Endodermal cell (in vitro differentiated cells): ENCODE data around the gene KIF20B. TPM values are rescaled to one million over a fixed set of nuclear protein-coding genes. Genes with fewer than 3 reads are reported as not detected.

ENCODE experiments used
- DNase-seq: peaks from one replicate; pipeline ENCODE4 v3.0.0-alpha.2; 2017
- H3K27ac ChIP-seq: 2 replicates; pipeline ENCODE4 v1.5.1; 2013; ENCODE audit warnings: mild to moderate bottlenecking, low read depth, low read length, moderate library complexity
- H3K27me3 ChIP-seq: 2 replicates; pipeline ENCODE4 v1.6.1; 2013; ENCODE audit warnings: mild to moderate bottlenecking, low read length, moderate library complexity; ENCODE audit not compliant: insufficient read depth, control insufficient read depth, poor library complexity, severe bottlenecking
- H3K36me3 ChIP-seq: 2 replicates; pipeline ENCODE4 v1.7.0; 2013; ENCODE audit warnings: mild to moderate bottlenecking, low read length, moderate library complexity; ENCODE audit not compliant: control insufficient read depth, insufficient read depth
- H3K4me1 ChIP-seq: one replicate; pipeline ENCODE4 v1.7.0; 2013; ENCODE audit warnings: low read length; ENCODE audit not compliant: control insufficient read depth, insufficient read depth
- H3K4me3 ChIP-seq: 2 replicates; pipeline ENCODE4 v1.5.1; 2013; ENCODE audit warnings: mild to moderate bottlenecking, low read length, moderate library complexity
- H3K9ac ChIP-seq: 2 replicates; pipeline ENCODE4 v1.6.1; 2013; ENCODE audit warnings: mild to moderate bottlenecking, low read length, moderate library complexity; ENCODE audit not compliant: poor library complexity, severe bottlenecking; ENCODE audit errors: extremely low read depth
- H3K9me3 ChIP-seq: 2 replicates; pipeline ENCODE4 v1.6.1; 2013; ENCODE audit warnings: mild to moderate bottlenecking, low read length, moderate library complexity; ENCODE audit not compliant: control insufficient read depth
- H3K27ac Mint-ChIP-seq: 2 replicates; pipeline ENCODE4 v1.8.0; 2020; ENCODE audit warnings: mixed read lengths
- H3K27me3 Mint-ChIP-seq: 2 replicates; pipeline ENCODE4 v1.8.0; 2021; ENCODE audit warnings: mild to moderate bottlenecking, mixed read lengths; ENCODE audit not compliant: insufficient read depth
- H3K36me3 Mint-ChIP-seq: 2 replicates; pipeline ENCODE4 v1.8.0; 2020; ENCODE audit warnings: low read depth, mixed read lengths
- H3K4me1 Mint-ChIP-seq: 2 replicates; pipeline ENCODE4 v1.8.0; 2020; ENCODE audit warnings: mixed read lengths
- H3K4me3 Mint-ChIP-seq: 2 replicates; pipeline ENCODE4 v1.8.0; 2020; ENCODE audit warnings: mild to moderate bottlenecking, moderate library complexity, mixed read lengths
- H3K9me3 Mint-ChIP-seq: 2 replicates; pipeline ENCODE4 v1.8.0; 2020; ENCODE audit warnings: mild to moderate bottlenecking, mixed read lengths
- CTCF ChIP-seq: fragments of 200-600 bp; sonication (generic); conservative IDR thresholded peaks from 2 replicates; pipeline ENCODE4 v1.5.0; 2021; ENCODE audit warnings: antibody characterized with exemption, mild to moderate bottlenecking
- WGBS, 2 experiments: methylation state at CpG; one replicate each; pipeline versions ENCODE4 v1.1.5 to v1.1.7; 2013; ENCODE audit warnings: missing lambda C conversion rate in 2 of 2, mixed read lengths in 1 of 2; ENCODE audit not compliant: insufficient coverage in 1 of 2, insufficient read length in 1 of 2; 5-methylcytosine and 5-hydroxymethylcytosine counted together
- total RNA-seq, 2 donors: library from RNA; stranded (reverse); fragmentation: NEBNext Ultra II Directional in 1 of 2; extraction: Animal tissue kit (Norgen Biotek cat#: 25700) in 1 of 2; gene quantifications; 2 replicates in 1 of 2; 3 replicates in 1 of 2; pipeline ENCODE4 v1.2.1, GENCODE V29; 2021

Gene KIF20B
- total RNA-seq, 2 donors from 2014 or later = 43.4 to 43.7 TPM

DNA sequence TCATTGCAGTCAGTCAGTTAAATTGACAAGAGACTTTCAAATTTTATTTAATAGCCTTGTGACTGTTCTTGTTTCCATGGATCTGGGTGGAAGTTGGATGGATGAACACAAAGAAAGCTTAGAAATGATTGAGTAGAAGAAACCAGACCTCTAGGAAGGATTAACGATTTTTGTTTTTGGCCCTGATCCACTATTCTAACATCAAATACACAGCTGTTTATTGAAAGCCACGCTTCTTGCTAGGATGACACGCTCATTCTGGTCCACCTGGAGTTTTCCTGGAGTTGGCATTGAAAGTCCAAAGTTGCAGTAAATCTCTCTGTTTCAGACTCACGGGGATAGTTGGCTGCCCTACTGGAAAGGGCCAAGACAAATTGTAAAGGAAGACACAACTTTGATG, 108.4 kb downstream of the KIF20B start:
- H3K36me3 Mint-ChIP-seq = no peaks in the 10 kb centered on the region
- TF ChIP-seq CTCF = no peak
- 79 to 93% methylated on average over 3 to 4 of the region's 4 CpGs for WGBS, 2 experiments
- no peak overlapping the region for H3K27ac ChIP-seq
- no peak overlapping the region for H3K4me3 Mint-ChIP-seq
- H3K36me3 ChIP-seq = no peaks in the 10 kb centered on the region
- no peaks in the 10 kb centered on the region for H3K27me3 Mint-ChIP-seq
- H3K27me3 ChIP-seq = no peaks in the 10 kb centered on the region
- no peaks in the 10 kb centered on the region for H3K9me3 ChIP-seq
- no peak overlapping the region for H3K9ac ChIP-seq
- H3K4me3 ChIP-seq = no peak overlapping the region
- no peak overlapping the region for H3K27ac Mint-ChIP-seq
- peaks cover 3% of the 10 kb centered on the region for H3K4me1 ChIP-seq
- H3K4me1 Mint-ChIP-seq = peaks cover 13% of the 10 kb centered on the region
- no peak for DNase-seq
- H3K9me3 Mint-ChIP-seq = no peaks in the 10 kb centered on the region

DNA sequence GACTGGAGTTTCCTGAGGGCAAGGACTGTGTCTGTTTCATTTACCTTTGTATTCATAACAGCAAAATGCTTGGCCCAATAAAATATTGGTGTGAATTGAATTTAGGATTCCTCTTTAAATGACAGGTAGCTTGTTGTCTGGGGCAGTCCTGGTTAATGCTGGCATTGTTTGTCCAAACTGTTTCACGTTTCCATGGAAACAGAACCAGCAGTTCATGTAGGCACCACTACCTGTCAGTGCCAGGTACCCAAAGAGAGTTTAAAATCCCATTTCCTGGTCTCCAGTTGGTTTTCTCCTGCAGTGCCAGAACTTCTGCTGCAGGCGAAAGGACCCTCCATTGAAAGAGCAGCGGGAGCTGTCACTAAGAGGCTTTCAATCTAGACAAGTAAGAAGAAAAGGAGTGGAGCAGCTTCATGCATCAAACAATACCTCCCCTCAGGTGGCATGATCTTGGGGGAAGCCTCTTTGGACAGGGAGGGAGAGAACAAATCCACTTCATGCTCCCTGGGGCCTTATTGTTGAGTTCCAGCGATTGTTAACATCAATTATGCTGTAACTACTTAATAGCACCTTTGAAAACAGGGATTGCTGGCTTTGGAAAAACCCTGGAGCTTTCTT, 109.6 kb downstream of the KIF20B start:
- no peaks in the 10 kb centered on the region for H3K27me3 ChIP-seq
- H3K9me3 ChIP-seq = no peaks in the 10 kb centered on the region
- H3K36me3 ChIP-seq = no peaks in the 10 kb centered on the region
- peaks cover 14% of the 10 kb centered on the region for H3K4me1 Mint-ChIP-seq
- H3K4me1 ChIP-seq = peaks cover 3% of the 10 kb centered on the region
- DNase-seq = no peak
- H3K4me3 ChIP-seq = no peak overlapping the region
- H3K36me3 Mint-ChIP-seq = no peaks in the 10 kb centered on the region
- H3K9me3 Mint-ChIP-seq = no peaks in the 10 kb centered on the region
- no peak for TF ChIP-seq CTCF
- H3K27ac ChIP-seq = peak overlapping the region; percentile 3
- 75 to 92% methylated on average over 3 to 4 of the region's 4 CpGs for WGBS, 2 experiments
- no peaks in the 10 kb centered on the region for H3K27me3 Mint-ChIP-seq
- no peak overlapping the region for H3K4me3 Mint-ChIP-seq
- H3K27ac Mint-ChIP-seq = no peak overlapping the region
- H3K9ac ChIP-seq = no peak overlapping the region

GRCh38 chr10:89813546-89813945, 112.2 kb downstream of the KIF20B start:
- no peak for TF ChIP-seq CTCF
- H3K4me1 Mint-ChIP-seq = peaks cover 14% of the 10 kb centered on the region
- peaks cover 16% of the 10 kb centered on the region for H3K9me3 ChIP-seq
- peaks cover 3% of the 10 kb centered on the region for H3K4me1 ChIP-seq
- H3K27me3 Mint-ChIP-seq = no peaks in the 10 kb centered on the region
- H3K27ac Mint-ChIP-seq = no peak overlapping the region
- peaks cover 19% of the 10 kb centered on the region for H3K9me3 Mint-ChIP-seq
- H3K27me3 ChIP-seq = no peaks in the 10 kb centered on the region
- no peaks in the 10 kb centered on the region for H3K36me3 ChIP-seq
- no peaks in the 10 kb centered on the region for H3K36me3 Mint-ChIP-seq
- no peak overlapping the region for H3K4me3 Mint-ChIP-seq
- no peak overlapping the region for H3K4me3 ChIP-seq
- no peak for DNase-seq
- no peak overlapping the region for H3K9ac ChIP-seq
- 52 to 81% methylated on average over 2 to 3 of the region's 3 CpGs for WGBS, 2 experiments
- H3K27ac ChIP-seq = no peak overlapping the region
